ENCODE results near the gene LZIC.
"Not testable (repeated sequence)": the region's sequence is repeated elsewhere in the genome, so short reads cannot be mapped to it uniquely, and the experiment has no call there.

LZIC gene

DNA sequence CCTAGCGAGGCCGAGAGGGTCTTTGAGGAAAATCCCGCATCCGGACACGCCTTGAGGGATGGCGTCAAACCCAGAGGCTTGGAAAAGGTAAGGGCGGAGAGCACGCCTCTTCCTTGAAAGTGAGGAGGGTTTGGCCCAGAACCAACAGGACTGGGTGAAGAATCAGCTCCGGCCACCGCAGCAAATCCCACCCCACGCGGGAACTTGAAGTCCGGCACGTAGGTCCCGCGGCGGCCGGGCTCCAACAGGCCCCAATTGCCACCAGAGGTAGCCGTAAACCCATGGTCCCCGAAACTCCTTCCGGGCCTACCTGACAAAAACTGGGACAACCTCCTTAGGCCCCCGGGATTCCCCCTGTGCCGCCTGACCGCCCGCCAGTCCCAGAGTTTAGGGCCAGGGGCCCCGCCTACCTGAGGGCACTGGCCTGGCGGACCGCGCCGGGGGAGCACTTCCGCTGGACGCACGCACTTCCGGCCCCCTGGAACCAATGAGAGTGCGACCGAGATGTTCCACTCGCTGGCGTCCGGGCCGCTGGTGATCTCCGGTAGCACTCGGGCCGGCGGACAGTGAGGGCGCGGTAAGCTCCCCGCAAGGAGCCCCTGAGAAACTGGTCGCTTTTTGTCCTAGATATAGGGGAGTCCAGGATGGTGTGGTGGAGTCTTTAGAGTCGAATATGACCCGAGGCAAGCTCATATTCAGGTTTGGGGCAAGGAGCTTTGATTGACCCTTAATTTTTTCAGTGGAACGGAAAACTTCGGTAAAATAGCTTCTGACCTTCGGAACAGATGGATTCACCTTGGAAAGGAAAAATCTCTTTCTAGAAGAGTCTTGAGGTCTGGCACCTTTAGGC lies at the start of gene LZIC, which contains the start of gene NMNAT1:
LZIC (minus strand) TSS at position 453 of the 850 bp plus-strand sequence. CDS start 6,772 bp downstream, outside the sequence.
NMNAT1 (plus strand) TSS at position 537 of the 850 bp plus-strand sequence. CDS start 28,599 bp downstream, outside the sequence.
- DNase-seq (ENCODE audit: low read depth in 2 of 2), result peak; percentile 75 to 79

GRCh38 chr1:9992910-9993309 lies 49.7 kb upstream of the LZIC start:
- no peak for DNase-seq (ENCODE audit: low read depth in 2 of 2)

GRCh38 chr1:9990944-9991343 lies 47.8 kb upstream of the LZIC start:
- no peak for DNase-seq (ENCODE audit: low read depth in 2 of 2)

DNA sequence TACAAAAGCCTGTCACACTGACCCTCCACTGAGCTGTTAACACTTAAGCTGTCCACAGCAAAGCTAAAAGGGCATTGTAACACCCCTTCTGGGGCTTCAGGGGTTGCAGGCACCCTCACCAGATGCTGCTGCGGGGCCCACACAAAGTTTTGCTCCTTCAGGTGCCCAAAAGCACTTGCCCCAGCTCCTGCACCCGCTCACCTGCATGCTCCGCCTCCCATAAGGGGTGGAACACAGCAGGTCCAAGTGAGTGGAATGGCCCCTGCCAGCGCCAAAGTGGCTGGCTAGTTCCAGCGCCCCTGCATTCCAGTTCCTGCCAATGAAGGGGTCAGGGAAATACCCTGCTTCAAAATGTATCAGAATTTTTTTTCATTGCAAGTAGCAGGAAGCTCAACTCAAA lies 46.6 kb upstream of the LZIC start:
- no peak for DNase-seq (ENCODE audit: low read depth in 2 of 2)

- no peak for DNase-seq (ENCODE audit: low read depth in 2 of 2)
Observed at GRCh38 chr1:9985001-9985400, 41.8 kb upstream of the LZIC start.

DNA sequence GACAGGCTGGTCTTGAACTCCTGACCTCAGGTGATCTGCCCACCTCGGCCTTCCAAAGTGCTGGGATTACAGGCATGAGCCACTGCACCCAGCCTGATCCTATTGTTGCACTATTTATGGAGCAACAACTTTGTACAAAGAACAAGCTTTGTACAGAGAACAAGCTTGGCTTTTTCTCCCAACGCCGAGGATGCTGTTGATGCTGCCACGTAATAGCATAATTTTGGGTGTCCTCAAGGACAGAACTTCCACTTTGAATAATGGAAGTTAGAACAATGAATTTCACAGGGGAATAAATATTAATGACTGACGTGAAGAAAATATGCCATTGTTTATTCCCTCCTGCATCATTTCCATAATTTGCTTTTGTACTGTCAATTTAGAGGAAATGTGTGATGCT lies 41.1 kb upstream of the LZIC start:
- DNase-seq (ENCODE audit: low read depth in 2 of 2), result no peak

DNA sequence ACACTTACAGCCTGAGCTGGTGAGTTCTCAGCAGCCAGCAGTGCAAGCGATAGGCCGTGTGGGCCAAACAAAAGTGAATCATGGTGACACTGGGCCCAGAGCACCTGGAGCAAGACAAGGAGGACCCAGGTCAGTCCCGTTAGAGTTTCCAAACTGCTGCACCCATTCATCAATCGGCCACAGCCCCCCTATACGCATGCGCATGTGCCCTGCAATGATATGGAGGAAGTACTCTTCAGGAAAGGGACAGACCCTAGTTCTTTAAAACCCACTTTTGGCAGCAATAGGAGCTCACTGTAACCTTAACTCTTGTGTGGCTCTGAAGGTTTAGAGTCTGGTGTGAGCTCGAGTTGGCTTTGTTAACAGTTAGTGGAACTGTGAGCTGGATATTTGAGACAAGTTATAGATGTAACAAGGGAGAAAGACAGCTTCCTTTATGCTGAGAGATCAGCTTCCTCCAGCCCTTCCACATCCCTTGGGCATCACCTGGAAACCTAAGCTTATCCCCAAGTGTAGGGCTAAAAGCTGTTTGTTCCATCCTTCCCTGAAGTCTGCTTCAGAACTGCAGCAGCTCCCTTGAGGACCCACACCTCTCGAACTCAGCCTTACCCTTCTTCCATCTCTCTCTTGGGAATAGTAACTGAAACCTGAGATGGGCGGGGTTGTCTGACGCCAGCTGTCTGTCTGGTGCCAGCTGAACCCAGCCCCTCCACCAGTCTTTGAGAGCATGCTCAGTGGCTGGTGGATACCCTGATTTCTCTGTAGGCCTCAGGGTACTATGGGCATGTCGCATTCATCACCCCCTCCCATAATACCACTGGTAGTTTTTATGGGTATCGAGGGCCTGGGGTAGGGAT lies 17.7 kb upstream of the LZIC start:
- no peak for DNase-seq (ENCODE audit: low read depth in 2 of 2)

- DNase-seq (ENCODE audit: low read depth in 2 of 2), result no peak
Observed at GRCh38 chr1:9960011-9960410, 16.8 kb upstream of the LZIC start.

GRCh38 chr1:9957726-9958125 lies 14.5 kb upstream of the LZIC start:
- no peak for DNase-seq (ENCODE audit: low read depth in 2 of 2)

DNA sequence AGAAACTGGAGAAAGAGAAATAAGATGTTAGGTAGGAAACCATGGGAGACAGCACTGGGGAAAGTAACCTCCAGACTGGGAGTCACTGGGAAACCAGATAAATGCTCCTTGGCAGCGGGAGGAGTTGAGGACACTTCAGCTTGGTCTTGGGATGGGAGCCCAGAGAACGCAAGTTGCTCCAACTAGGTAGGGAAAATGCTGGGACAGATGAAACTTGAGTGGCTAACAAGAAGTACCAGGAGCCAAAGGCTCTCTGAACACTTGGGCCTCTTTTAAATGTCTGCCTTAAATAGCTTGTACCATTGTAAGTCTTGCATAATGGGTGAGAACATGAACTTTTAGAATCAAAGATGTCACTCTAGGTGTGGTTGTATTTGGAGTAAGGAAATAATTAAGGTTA lies 3.1 kb upstream of the LZIC start:
- DNase-seq (ENCODE audit: low read depth in 2 of 2), result no peak

- no peak for DNase-seq (ENCODE audit: low read depth in 2 of 2)
Observed at GRCh38 chr1:9942399-9942938, 722 bp downstream of the LZIC start.

- no peak for DNase-seq (ENCODE audit: low read depth in 2 of 2)
Observed at GRCh38 chr1:9929431-9930385, 13.5 kb downstream of the LZIC start.

GRCh38 chr1:9927259-9927658 lies 15.9 kb downstream of the LZIC start:
- DNase-seq (ENCODE audit: low read depth in 2 of 2), result no peak

- DNase-seq (ENCODE audit: low read depth in 2 of 2), result no peak
Observed at GRCh38 chr1:9922342-9922741, 20.8 kb downstream of the LZIC start.

- no peak for DNase-seq (ENCODE audit: low read depth in 2 of 2)
Observed at GRCh38 chr1:9920606-9921005, 22.6 kb downstream of the LZIC start.

- DNase-seq (ENCODE audit: low read depth in 2 of 2), result no peak
Observed at GRCh38 chr1:9917901-9918300, 25.3 kb downstream of the LZIC start.

DNA sequence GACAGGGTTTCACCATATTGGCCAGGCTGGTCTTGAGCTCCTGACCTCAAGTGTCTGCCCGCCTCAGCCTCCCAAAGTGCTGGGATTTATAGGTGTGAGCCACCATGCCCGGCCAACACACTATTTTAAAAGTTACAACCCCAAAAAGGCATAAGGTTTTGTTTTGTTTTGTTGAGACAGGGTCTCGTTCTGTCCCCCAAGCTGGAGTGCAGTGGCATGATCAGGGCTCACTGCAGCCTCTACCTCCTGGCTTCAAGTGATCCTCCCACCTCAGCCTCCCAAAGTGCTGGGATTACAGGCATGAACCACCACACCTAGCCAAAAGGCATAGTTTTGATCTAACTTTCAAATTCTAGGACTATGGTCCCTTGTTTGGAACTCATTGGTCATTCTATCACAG lies 25.7 kb downstream of the LZIC start:
- DNase-seq (ENCODE audit: low read depth in 2 of 2), result not testable (repeated sequence)

DNA sequence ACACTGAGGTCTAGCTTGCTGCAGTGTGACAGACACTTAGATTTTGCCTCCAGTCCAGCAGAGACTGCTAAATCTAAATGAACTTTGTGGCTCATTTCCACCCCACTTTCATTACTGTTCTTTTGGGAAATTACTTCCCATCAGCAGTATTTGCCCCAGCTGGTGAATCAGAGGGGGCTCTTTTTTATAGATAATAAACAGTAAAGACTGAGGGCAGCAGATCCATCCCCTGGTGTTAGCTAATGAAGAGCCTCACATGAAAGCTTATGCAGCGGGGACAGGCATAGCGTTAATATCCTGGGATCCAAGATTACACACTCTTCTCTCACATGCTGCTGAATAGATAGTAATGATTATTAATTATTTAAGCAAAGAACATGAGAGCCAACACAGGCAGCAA lies 26.7 kb downstream of the LZIC start:
- no peak for DNase-seq (ENCODE audit: low read depth in 2 of 2)

DNA sequence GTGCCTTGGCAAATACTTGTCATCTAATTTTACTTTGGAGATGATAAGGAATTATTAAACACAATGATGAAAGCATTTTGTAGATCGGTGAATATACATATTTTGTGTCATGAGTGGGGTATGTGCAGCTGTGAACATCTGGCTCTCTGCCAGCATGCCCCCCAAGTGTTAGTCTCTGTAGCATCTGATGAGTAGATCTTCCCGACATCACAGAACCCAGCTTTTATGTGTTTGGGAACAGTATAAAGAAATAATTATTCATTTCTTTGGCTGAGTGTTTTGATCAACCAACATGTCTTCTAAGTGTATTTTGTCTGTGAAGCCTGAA lies 28.6 kb downstream of the LZIC start:
- DNase-seq (ENCODE audit: low read depth in 2 of 2), result no peak

DNA sequence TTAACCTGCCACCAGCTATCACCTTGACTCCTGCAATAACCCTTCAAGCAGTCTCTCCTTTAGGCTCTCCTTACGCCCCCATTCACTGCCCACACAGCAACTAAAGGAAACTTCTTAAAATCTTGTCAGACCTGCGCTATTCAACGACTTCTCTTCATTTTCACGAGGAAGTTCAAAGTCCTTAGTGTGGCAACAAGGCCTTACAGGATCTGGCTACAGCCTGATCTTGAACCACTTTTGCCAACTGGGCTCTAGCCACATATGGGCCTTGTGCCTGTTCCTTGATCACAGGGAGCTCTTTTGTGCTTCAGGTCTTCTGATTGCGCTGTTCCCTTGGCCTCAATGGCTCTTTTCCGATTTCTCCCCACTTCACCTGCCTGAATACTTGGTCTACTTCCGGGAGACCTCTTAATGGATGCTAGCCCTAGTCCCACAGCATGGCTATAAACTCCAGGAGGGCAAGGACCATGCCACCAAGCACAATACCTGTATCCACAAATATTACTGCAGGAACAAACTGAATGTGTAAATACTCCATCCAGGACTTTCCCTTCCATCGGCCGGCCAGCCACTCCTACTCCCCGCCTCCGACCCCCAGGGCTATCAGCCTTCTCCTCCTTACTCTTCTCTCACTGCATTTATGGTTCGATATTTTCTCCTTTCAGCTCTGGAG lies 30.8 kb downstream of the LZIC start:
- DNase-seq (ENCODE audit: low read depth in 2 of 2), result no peak

All from activated CD8-positive, alpha-beta memory T cell treated with anti-CD3 and anti-CD28 coated beads for 4 hours (primary cell).